ENCODE data around the gene FLRT2. TPM values are rescaled to one million over a fixed set of nuclear protein-coding genes. Genes with fewer than 3 reads are reported as not detected.

FLRT2 gene
- total and polyA plus RNA-seq, 10 of the 15 experiments (the other 5 are each of a cell fraction or from before 2014, with no cell fraction given) = 0.03 to 0.13 TPM; not detected in 8

DNA sequence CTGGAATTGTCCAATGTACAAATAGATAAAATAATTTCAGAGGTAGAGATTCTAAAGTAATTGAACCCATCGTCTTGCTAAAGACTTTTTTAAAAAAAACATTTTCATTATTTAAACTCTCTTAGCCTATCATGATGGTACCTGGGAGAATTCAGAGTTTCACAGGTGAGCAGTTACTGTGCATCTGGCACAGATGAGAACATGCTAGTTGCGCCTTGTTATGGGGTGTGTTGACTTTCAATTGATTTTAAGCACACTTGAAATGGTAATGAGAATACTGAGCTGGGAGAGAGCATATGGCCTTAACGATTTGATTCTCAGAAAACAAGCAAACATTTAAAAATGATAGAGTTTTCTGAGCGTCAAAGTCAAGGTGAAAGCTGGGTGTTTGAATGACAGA lies 66.6 kb downstream of the FLRT2 start:
- H3K27ac ChIP-seq (ENCODE audit: control insufficient read depth, insufficient read depth) = no peak overlapping the region
- H4K20me1 ChIP-seq (ENCODE audit: control insufficient read depth, insufficient read depth) = no peaks in the 10 kb centered on the region
- no peaks in the 10 kb centered on the region for H3K4me1 ChIP-seq (ENCODE audit: control insufficient read depth, insufficient read depth, low read length)
- ATAC-seq (no peak), FAIRE-seq (no peak), DNase-seq (ENCODE audit: low read depth, low spot score) (no peak)
- H3K9me3 ChIP-seq (replicated peaks; ENCODE audit: control insufficient read depth, insufficient read depth, low read length) = no peaks in the 10 kb centered on the region
- H3K27me3 ChIP-seq (replicated peaks in 1 of 2; ENCODE audit: control insufficient read depth in 2 of 2, insufficient read depth in 2 of 2, low read length in 1 of 2) = no peaks in the 10 kb centered on the region
- RAD21 ChIA-PET (ENCODE audit: unreplicated experiment) = no interaction called here
- WGBS (ENCODE audit: insufficient coverage, insufficient replicate concordance, low lambda C conversion rate, missing lambda C conversion rate) = 23% methylated on average over 4 of the region's 4 CpGs
- H3K4me3 ChIP-seq = no peak overlapping the region
- SMC1A ChIA-PET (ENCODE audit: uncharacterized antibody, unreplicated experiment) = interaction anchor here (1.1 kb wide), 1 partner anchor 9 kb away, joined by 6 read pairs; no protein-coding TSS in a partner anchor
- no peaks in the 10 kb centered on the region for H3K36me3 ChIP-seq (ENCODE audit: control insufficient read depth in 2 of 2, insufficient read depth in 2 of 2, low read length in 1 of 2)
- no peak overlapping the region for H3K9ac ChIP-seq (ENCODE audit: control insufficient read depth, insufficient read depth, low read length)
- POLR2A ChIA-PET = no interaction called here
- H3K79me2 ChIP-seq (ENCODE audit: control insufficient read depth, insufficient read depth, low read length) = no peaks in the 10 kb centered on the region
- BruUV-seq (replicated peaks) = no TSS peak
- TF ChIP-seq, protein P1, sequence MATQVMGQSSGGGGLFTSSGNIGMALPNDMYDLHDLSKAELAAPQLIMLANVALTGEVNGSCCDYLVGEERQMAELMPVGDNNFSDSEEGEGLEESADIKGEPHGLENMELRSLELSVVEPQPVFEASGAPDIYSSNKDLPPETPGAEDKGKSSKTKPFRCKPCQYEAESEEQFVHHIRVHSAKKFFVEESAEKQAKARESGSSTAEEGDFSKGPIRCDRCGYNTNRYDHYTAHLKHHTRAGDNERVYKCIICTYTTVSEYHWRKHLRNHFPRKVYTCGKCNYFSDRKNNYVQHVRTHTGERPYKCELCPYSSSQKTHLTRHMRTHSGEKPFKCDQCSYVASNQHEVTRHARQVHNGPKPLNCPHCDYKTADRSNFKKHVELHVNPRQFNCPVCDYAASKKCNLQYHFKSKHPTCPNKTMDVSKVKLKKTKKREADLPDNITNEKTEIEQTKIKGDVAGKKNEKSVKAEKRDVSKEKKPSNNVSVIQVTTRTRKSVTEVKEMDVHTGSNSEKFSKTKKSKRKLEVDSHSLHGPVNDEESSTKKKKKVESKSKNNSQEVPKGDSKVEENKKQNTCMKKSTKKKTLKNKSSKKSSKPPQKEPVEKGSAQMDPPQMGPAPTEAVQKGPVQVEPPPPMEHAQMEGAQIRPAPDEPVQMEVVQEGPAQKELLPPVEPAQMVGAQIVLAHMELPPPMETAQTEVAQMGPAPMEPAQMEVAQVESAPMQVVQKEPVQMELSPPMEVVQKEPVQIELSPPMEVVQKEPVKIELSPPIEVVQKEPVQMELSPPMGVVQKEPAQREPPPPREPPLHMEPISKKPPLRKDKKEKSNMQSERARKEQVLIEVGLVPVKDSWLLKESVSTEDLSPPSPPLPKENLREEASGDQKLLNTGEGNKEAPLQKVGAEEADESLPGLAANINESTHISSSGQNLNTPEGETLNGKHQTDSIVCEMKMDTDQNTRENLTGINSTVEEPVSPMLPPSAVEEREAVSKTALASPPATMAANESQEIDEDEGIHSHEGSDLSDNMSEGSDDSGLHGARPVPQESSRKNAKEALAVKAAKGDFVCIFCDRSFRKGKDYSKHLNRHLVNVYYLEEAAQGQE (IDR thresholded peaks at IDR 0.05; ENCODE audit: low read depth, low read length) = no peak
- TF ChIP-seq, protein P2, sequence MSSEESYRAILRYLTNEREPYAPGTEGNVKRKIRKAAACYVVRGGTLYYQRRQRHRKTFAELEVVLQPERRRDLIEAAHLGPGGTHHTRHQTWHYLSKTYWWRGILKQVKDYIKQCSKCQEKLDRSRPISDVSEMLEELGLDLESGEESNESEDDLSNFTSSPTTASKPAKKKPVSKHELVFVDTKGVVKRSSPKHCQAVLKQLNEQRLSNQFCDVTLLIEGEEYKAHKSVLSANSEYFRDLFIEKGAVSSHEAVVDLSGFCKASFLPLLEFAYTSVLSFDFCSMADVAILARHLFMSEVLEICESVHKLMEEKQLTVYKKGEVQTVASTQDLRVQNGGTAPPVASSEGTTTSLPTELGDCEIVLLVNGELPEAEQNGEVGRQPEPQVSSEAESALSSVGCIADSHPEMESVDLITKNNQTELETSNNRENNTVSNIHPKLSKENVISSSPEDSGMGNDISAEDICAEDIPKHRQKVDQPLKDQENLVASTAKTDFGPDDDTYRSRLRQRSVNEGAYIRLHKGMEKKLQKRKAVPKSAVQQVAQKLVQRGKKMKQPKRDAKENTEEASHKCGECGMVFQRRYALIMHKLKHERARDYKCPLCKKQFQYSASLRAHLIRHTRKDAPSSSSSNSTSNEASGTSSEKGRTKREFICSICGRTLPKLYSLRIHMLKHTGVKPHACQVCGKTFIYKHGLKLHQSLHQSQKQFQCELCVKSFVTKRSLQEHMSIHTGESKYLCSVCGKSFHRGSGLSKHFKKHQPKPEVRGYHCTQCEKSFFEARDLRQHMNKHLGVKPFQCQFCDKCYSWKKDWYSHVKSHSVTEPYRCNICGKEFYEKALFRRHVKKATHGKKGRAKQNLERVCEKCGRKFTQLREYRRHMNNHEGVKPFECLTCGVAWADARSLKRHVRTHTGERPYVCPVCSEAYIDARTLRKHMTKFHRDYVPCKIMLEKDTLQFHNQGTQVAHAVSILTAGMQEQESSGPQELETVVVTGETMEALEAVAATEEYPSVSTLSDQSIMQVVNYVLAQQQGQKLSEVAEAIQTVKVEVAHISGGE (CRISPR knock-in tag; IDR thresholded peaks at IDR 0.05) = no peak
- TF ChIP-seq, protein P3, sequence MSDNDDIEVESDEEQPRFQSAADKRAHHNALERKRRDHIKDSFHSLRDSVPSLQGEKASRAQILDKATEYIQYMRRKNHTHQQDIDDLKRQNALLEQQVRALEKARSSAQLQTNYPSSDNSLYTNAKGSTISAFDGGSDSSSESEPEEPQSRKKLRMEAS (IDR thresholded peaks at IDR 0.05; ENCODE audit: low read depth, low read length) = no peak
- TF ChIP-seq, protein P4, sequence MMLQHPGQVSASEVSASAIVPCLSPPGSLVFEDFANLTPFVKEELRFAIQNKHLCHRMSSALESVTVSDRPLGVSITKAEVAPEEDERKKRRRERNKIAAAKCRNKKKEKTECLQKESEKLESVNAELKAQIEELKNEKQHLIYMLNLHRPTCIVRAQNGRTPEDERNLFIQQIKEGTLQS (IDR thresholded peaks at IDR 0.05; ENCODE audit: borderline replicate concordance, extremely low read depth, low read depth, low read length) = no peak
- in situ Hi-C loops (cut with MboI) (no loop called here), intact Hi-C loops (cut with micrococcal nuclease; ENCODE audit: unreplicated experiment) (no loop called here)
- H2AFZ ChIP-seq (ENCODE audit: control insufficient read depth, low read depth, low read length) = no peak overlapping the region
- H3K4me2 ChIP-seq (ENCODE audit: control insufficient read depth, insufficient read depth) = no peak overlapping the region
- CTCF ChIA-PET = no interaction called here

All from GM12878 (cell line).